ENCODE measurements around the gene NUTF2.

DNA sequence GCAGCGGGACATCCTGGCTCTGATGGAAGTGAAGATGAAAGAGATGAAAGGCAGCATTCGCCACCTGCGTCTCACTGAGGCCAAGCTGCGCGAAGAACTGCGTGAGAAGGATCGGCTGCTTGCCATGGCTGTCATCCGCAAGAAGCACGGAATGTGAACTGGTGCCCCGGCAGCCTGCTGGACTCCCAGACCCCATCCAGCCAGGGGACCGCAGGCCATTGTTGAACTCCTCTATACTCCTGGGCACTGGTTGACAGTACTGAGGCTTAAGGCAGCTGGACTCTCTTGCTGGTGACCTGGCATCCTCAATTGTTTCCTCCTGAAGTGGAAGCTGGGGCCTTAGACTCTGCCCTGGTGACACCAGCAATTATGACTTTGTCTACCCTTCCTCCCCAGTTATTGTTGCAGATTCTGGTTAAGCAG, 3.4 kb upstream of the NUTF2 start:
- TF ChIP-seq, protein P1, sequence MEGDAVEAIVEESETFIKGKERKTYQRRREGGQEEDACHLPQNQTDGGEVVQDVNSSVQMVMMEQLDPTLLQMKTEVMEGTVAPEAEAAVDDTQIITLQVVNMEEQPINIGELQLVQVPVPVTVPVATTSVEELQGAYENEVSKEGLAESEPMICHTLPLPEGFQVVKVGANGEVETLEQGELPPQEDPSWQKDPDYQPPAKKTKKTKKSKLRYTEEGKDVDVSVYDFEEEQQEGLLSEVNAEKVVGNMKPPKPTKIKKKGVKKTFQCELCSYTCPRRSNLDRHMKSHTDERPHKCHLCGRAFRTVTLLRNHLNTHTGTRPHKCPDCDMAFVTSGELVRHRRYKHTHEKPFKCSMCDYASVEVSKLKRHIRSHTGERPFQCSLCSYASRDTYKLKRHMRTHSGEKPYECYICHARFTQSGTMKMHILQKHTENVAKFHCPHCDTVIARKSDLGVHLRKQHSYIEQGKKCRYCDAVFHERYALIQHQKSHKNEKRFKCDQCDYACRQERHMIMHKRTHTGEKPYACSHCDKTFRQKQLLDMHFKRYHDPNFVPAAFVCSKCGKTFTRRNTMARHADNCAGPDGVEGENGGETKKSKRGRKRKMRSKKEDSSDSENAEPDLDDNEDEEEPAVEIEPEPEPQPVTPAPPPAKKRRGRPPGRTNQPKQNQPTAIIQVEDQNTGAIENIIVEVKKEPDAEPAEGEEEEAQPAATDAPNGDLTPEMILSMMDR (IDR thresholded peaks at IDR 0.05; ENCODE audit: poor library complexity), result no peak
- TF ChIP-seq EZH2phosphoT487 (IDR thresholded peaks at IDR 0.05; ENCODE audit: low read depth, severe bottlenecking, unreplicated experiment), result no peak
- TF ChIP-seq EZH2 (IDR thresholded peaks at IDR 0.05; ENCODE audit: borderline replicate concordance), result no peak

Measured in hepatocyte (in vitro differentiated cells).